Measurements from ENCODE around the gene FGFR3.

- TF ChIP-seq, protein P1, sequence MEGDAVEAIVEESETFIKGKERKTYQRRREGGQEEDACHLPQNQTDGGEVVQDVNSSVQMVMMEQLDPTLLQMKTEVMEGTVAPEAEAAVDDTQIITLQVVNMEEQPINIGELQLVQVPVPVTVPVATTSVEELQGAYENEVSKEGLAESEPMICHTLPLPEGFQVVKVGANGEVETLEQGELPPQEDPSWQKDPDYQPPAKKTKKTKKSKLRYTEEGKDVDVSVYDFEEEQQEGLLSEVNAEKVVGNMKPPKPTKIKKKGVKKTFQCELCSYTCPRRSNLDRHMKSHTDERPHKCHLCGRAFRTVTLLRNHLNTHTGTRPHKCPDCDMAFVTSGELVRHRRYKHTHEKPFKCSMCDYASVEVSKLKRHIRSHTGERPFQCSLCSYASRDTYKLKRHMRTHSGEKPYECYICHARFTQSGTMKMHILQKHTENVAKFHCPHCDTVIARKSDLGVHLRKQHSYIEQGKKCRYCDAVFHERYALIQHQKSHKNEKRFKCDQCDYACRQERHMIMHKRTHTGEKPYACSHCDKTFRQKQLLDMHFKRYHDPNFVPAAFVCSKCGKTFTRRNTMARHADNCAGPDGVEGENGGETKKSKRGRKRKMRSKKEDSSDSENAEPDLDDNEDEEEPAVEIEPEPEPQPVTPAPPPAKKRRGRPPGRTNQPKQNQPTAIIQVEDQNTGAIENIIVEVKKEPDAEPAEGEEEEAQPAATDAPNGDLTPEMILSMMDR (conservative IDR thresholded peaks at IDR 0.05 in 1 of 2, IDR thresholded peaks at IDR 0.05 in 1 of 2; ENCODE audit: extremely low read depth in 1 of 2, insufficient read depth in 1 of 2, low read depth in 1 of 2, low read length in 2 of 2) = peak; percentile 67 to 86
- no peak for TF ChIP-seq EZH2 (IDR thresholded peaks at IDR 0.05; ENCODE audit: borderline replicate concordance, low read length)
Observed at GRCh38 chr4:1809754-1810502, 16.8 kb downstream of the FGFR3 start.

Data from mammary epithelial cell (primary cell).